H1 (cell line): ENCODE data around the gene RPP25L. TPM values are rescaled to one million over a fixed set of nuclear protein-coding genes. Genes with fewer than 3 reads are reported as not detected.

Source experiments
- BACH1 ChIP-seq: IDR thresholded peaks from 2 replicates; pipeline ENCODE4 v1.6.1; 2012; ENCODE audit warnings: low read length, improper control_type of control experiment
- HDAC2 ChIP-seq, 2 experiments: fragments of 300-600 bp in 1 of 2; sonication (generic) in 1 of 2; IDR thresholded peaks; 2 replicates each; pipeline ENCODE4 v1.6.1; 2011 to 2012; ENCODE audit warnings: low read depth in 2 of 2, low read length in 2 of 2, mild to moderate bottlenecking in 2 of 2, moderate library complexity in 2 of 2, borderline replicate concordance in 1 of 2, inconsistent platforms in 1 of 2
- polyA plus RNA-seq, 7 experiments: library from polyadenylated mRNA; depleted of rRNA in 3 of 7; stranded (reverse) in 5 of 7; unstranded in 2 of 7; fragments of >200 nt in 5 of 7; fragments of 200-250 nt in 2 of 7; gene quantifications; 1 replicate in 5 of 7; 2 replicates in 1 of 7; 4 replicates in 1 of 7; pipeline versions ENCODE4 v1.2.1 to v1.2.3, GENCODE V29; 2011 to 2013; ENCODE audit warnings: missing spikeins in 2 of 7, mixed read lengths in 2 of 7
- total RNA-seq: library from RNA; stranded (reverse); fragmentation: NEBNext Ultra II Directional; extraction: Animal tissue kit (Norgen Biotek cat#: 25700); gene quantifications from 2 replicates; pipeline ENCODE4 v1.2.1, GENCODE V29; 2021
- TF ChIP-seq, protein P1 (sequence below): IDR thresholded peaks from 2 replicates; pipeline ENCODE4 v1.6.1; 2011; ENCODE audit warnings: low read length, improper control_type of control experiment
- TF ChIP-seq, protein P2 (sequence below): IDR thresholded peaks from 2 replicates; pipeline ENCODE4 v1.6.1; 2012; ENCODE audit warnings: inconsistent platforms

Gene RPP25L
- total and polyA plus RNA-seq, 2 of the 8 experiments (the other 6 are each of a cell fraction or from before 2014, with no cell fraction given), result 21.6 to 75.0 TPM

DNA sequence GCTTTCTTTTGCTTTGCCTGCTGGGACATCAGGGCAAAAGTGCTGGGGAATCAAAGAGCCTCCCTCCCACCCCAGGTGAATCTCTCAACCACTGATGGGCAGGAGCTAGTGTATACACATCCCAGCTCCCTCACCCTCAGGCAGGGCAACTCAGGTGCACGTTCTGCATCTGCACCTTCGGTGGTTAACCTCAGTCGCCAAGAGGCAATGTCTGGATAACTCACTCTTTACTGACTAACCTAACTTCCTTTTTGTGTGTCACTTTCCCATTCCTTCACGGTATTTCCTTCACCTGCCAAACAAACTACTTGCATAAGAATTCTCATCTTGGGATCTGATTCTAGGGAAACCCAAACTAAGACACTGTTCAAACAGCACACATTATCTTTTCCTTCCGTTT, 48.6 kb downstream of the RPP25L start (continued):
- no peak for TF ChIP-seq HDAC2 (IDR thresholded peaks at IDR 0.05; ENCODE audit: borderline replicate concordance in 1 of 2, low read depth in 2 of 2, low read length in 2 of 2)
- TF ChIP-seq, protein P1, sequence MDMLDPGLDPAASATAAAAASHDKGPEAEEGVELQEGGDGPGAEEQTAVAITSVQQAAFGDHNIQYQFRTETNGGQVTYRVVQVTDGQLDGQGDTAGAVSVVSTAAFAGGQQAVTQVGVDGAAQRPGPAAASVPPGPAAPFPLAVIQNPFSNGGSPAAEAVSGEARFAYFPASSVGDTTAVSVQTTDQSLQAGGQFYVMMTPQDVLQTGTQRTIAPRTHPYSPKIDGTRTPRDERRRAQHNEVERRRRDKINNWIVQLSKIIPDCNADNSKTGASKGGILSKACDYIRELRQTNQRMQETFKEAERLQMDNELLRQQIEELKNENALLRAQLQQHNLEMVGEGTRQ, result no peak
- TF ChIP-seq BACH1, result no peak
- TF ChIP-seq, protein P2, sequence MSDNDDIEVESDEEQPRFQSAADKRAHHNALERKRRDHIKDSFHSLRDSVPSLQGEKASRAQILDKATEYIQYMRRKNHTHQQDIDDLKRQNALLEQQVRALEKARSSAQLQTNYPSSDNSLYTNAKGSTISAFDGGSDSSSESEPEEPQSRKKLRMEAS, result no peak
